CD4-positive, alpha-beta T cell treated with Interleukin-17A for 4 hours (primary cell): ENCODE data around the gene TLE4.
"Not testable (repeated sequence)": the region's sequence is repeated elsewhere in the genome, so short reads cannot be mapped to it uniquely, and the experiment has no call there.

ENCODE experiments used
- DNase-seq: peaks from one replicate; pipeline ENCODE4 v3.0.0-alpha.2; 2020; ENCODE audit warnings: mixed read lengths

The TLE4 gene

GRCh38 chr9:79639354-79639753, 67.6 kb downstream of the TLE4 start:
- DNase-seq: no peak

- not testable (repeated sequence) for DNase-seq
Measured at GRCh38 chr9:79640067-79640466, 68.3 kb downstream of the TLE4 start.

GRCh38 chr9:79641070-79641469, 69.3 kb downstream of the TLE4 start:
- DNase-seq: no peak

- DNase-seq: no peak
Measured at GRCh38 chr9:79642671-79643070, 70.9 kb downstream of the TLE4 start.

- DNase-seq: no peak
Measured at GRCh38 chr9:79644048-79644447, 72.3 kb downstream of the TLE4 start.

- no peak for DNase-seq
Measured at GRCh38 chr9:79644601-79645000, 72.8 kb downstream of the TLE4 start.

- DNase-seq: no peak
Measured at GRCh38 chr9:79645110-79645509, 73.3 kb downstream of the TLE4 start.

GRCh38 chr9:79646096-79646495, 74.3 kb downstream of the TLE4 start:
- DNase-seq: no peak

- DNase-seq: no peak
Measured at GRCh38 chr9:79651251-79651795, 79.6 kb downstream of the TLE4 start.

- DNase-seq: no peak
Measured at GRCh38 chr9:79652598-79652997, 80.8 kb downstream of the TLE4 start.

- not testable (repeated sequence) for DNase-seq
Measured at GRCh38 chr9:79654591-79655382, 83.0 kb downstream of the TLE4 start.

- DNase-seq: no peak
Measured at GRCh38 chr9:79655551-79655950, 83.8 kb downstream of the TLE4 start.

GRCh38 chr9:79656169-79656568, 84.4 kb downstream of the TLE4 start:
- no peak for DNase-seq

- DNase-seq: no peak
Measured at GRCh38 chr9:79657891-79658290, 86.1 kb downstream of the TLE4 start.

GRCh38 chr9:79658926-79659325, 87.2 kb downstream of the TLE4 start:
- no peak for DNase-seq

- DNase-seq: no peak
Measured at GRCh38 chr9:79660615-79661014, 88.8 kb downstream of the TLE4 start.

GRCh38 chr9:79661279-79661678, 89.5 kb downstream of the TLE4 start:
- no peak for DNase-seq

- no peak for DNase-seq
Measured at GRCh38 chr9:79661886-79662536, 90.2 kb downstream of the TLE4 start.

GRCh38 chr9:79662537-79662956, 90.8 kb downstream of the TLE4 start:
- no peak for DNase-seq

GRCh38 chr9:79663300-79663699, 91.5 kb downstream of the TLE4 start:
- no peak for DNase-seq

GRCh38 chr9:79663878-79664277, 92.1 kb downstream of the TLE4 start:
- no peak for DNase-seq

- DNase-seq: no peak
Measured at GRCh38 chr9:79664375-79664831, 92.6 kb downstream of the TLE4 start.

- DNase-seq: no peak
Measured at GRCh38 chr9:79665369-79665768, 93.6 kb downstream of the TLE4 start.

- DNase-seq: no peak
Measured at GRCh38 chr9:79665931-79666330, 94.2 kb downstream of the TLE4 start.
